OCI-LY1 (cell line): Measurements from ENCODE around the gene UBE2F.

Experiments used
- CTCF ChIP-seq: fragments of 200-600 bp; sonication (generic), shearing (Covaris generic); IDR thresholded peaks from 2 replicates; pipeline ENCODE4 v1.5.1; 2017; ENCODE audit warnings: mild to moderate bottlenecking, antibody characterized with exemption, low read length, moderate library complexity, mixed read lengths
- EZH2 ChIP-seq: fragments of 200-600 bp; sonication (generic), shearing (Covaris generic); IDR thresholded peaks from 2 replicates; pipeline ENCODE4 v1.8.0; 2017; ENCODE audit warnings: borderline replicate concordance, mixed run types, mild to moderate bottlenecking, antibody characterized with exemption, low read length, moderate library complexity, mixed read lengths

GRCh38 chr2:237934186-237934585, 32.6 kb upstream of the UBE2F start:
- TF ChIP-seq CTCF (no peak), EZH2 (no peak)
